Mammary epithelial cell (primary cell): ENCODE data around the gene MSS51.

Source experiments
- EZH2 ChIP-seq: IDR thresholded peaks from 2 replicates; pipeline ENCODE4 v1.6.1; 2012; ENCODE audit warnings: low read length, inconsistent platforms, borderline replicate concordance
- TF ChIP-seq, protein P1 (sequence below), 2 donors: IDR thresholded peaks in 1 of 2; conservative IDR thresholded peaks in 1 of 2; 2 replicates each; pipeline ENCODE4 v1.5.1; 2011 to 2012; ENCODE audit warnings: inconsistent platforms in 2 of 2, low read length in 2 of 2, mild to moderate bottlenecking in 2 of 2, control low read depth in 1 of 2, low read depth in 1 of 2; ENCODE audit not compliant: insufficient read depth in 1 of 2; ENCODE audit errors: extremely low read depth in 1 of 2

DNA sequence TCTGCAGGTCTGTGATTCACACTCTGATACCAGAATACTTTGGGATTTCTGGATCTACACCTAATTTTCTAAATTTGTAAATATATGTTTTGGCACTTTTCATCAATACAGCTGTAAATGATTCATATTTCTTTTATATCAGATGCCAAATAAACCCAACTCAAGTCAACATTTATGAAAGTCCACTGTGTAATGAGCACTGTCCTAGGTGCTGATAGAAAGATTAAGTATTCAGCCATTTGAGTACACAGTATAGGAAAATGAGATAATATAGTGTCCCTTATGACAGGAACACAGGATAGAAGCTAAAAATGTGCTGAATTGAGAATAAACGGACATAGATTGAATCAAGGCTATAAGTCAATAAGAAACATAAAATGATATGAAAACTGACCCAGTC lies 25.9 kb downstream of the MSS51 start:
- TF ChIP-seq, protein P1, sequence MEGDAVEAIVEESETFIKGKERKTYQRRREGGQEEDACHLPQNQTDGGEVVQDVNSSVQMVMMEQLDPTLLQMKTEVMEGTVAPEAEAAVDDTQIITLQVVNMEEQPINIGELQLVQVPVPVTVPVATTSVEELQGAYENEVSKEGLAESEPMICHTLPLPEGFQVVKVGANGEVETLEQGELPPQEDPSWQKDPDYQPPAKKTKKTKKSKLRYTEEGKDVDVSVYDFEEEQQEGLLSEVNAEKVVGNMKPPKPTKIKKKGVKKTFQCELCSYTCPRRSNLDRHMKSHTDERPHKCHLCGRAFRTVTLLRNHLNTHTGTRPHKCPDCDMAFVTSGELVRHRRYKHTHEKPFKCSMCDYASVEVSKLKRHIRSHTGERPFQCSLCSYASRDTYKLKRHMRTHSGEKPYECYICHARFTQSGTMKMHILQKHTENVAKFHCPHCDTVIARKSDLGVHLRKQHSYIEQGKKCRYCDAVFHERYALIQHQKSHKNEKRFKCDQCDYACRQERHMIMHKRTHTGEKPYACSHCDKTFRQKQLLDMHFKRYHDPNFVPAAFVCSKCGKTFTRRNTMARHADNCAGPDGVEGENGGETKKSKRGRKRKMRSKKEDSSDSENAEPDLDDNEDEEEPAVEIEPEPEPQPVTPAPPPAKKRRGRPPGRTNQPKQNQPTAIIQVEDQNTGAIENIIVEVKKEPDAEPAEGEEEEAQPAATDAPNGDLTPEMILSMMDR (conservative IDR thresholded peaks at IDR 0.05 in 1 of 2, IDR thresholded peaks at IDR 0.05 in 1 of 2; ENCODE audit: extremely low read depth in 1 of 2, insufficient read depth in 1 of 2, low read depth in 1 of 2, low read length in 2 of 2), result no peak
- TF ChIP-seq EZH2, result no peak
